HepG2 (cell line): ENCODE data around the gene TCF3. TPM values are rescaled to one million over a fixed set of nuclear protein-coding genes. Genes with fewer than 3 reads are reported as not detected.

ENCODE experiments used
- AGO1 ChIP-seq: fragments of 200-400 bp; formaldehyde crosslinking; IDR thresholded peaks from 2 replicates; pipeline ENCODE4 v1.6.1; 2017; ENCODE audit warnings: mild to moderate bottlenecking, low read depth, low read length, moderate library complexity; ENCODE audit not compliant: poor library complexity, severe bottlenecking
- CENPX ChIP-seq: sonication (generic); formaldehyde crosslinking; IDR thresholded peaks from 2 replicates; pipeline ENCODE4 v1.9.0; 2021; ENCODE audit warnings: mild to moderate bottlenecking, missing genetic modification reagents, moderate library complexity
- CHD2 ChIP-seq: IDR thresholded peaks from 2 replicates; pipeline ENCODE4 v1.6.1; 2011; ENCODE audit warnings: low read depth, low read length, improper control_type of control experiment
- EP300 ChIP-seq, 3 experiments: sonication (generic) in 1 of 3; formaldehyde crosslinking in 1 of 3; IDR thresholded peaks; 2 replicates each; pipeline versions ENCODE4 v1.5.1 to v1.6.1; 2011 to 2020; ENCODE audit warnings: low read depth in 2 of 3, low read length in 2 of 3, borderline replicate concordance in 1 of 3, improper control_type of control experiment in 1 of 3, mild to moderate bottlenecking in 1 of 3, missing genetic modification reagents in 1 of 3, moderate library complexity in 1 of 3
- MXI1 ChIP-seq: IDR thresholded peaks from 3 replicates; pipeline ENCODE4 v1.6.1; 2012; ENCODE audit warnings: low read depth, low read length, inconsistent platforms, borderline replicate concordance
- NFKB2 ChIP-seq: sonication (generic); formaldehyde crosslinking; IDR thresholded peaks from 2 replicates; pipeline ENCODE4 v1.4.0; 2020; ENCODE audit warnings: missing genetic modification reagents, borderline replicate concordance
- NR2F1 ChIP-seq, 2 experiments: fragments of 450-650 bp in 1 of 2; formaldehyde crosslinking in 1 of 2; IDR thresholded peaks; 2 replicates each; pipeline versions ENCODE4 v1.5.0 to v1.6.1; 2016 to 2020; ENCODE audit warnings: mild to moderate bottlenecking in 1 of 2, missing compliant biosample characterization in 1 of 2, missing genetic modification reagents in 1 of 2, moderate library complexity in 1 of 2
- PRDM4 ChIP-seq: sonication (generic); formaldehyde crosslinking; IDR thresholded peaks from 2 replicates; pipeline ENCODE4 v1.9.0; 2021; ENCODE audit warnings: missing genetic modification reagents, borderline replicate concordance
- SMARCE1 ChIP-seq: fragments of 450-650 bp; IDR thresholded peaks from 2 replicates; pipeline ENCODE4 v1.6.1; 2017; ENCODE audit warnings: borderline replicate concordance
- ZEB1 ChIP-seq: IDR thresholded peaks from 2 replicates; pipeline ENCODE4 v1.6.1; 2012; ENCODE audit warnings: mild to moderate bottlenecking, low read depth, inconsistent platforms; ENCODE audit not compliant: insufficient replicate concordance
- ZNF142 ChIP-seq: sonication (generic); formaldehyde crosslinking; IDR thresholded peaks from 2 replicates; pipeline ENCODE4 v1.4.0; 2020; ENCODE audit warnings: missing genetic modification reagents
- ZNF460 ChIP-seq: sonication (generic); formaldehyde crosslinking; IDR thresholded peaks from 2 replicates; pipeline ENCODE4 v1.5.1; 2020; ENCODE audit warnings: missing genetic modification reagents, mild to moderate bottlenecking, borderline replicate concordance
- ZNF607 ChIP-seq: sonication (generic); formaldehyde crosslinking; IDR thresholded peaks from 2 replicates; pipeline ENCODE4 v1.5.1; 2020; ENCODE audit warnings: missing genetic modification reagents, mild to moderate bottlenecking, borderline replicate concordance
- ZNF629 ChIP-seq: sonication (generic); formaldehyde crosslinking; conservative IDR thresholded peaks from 2 replicates; pipeline ENCODE4 v1.5.0; 2020; ENCODE audit warnings: missing genetic modification reagents
- ZNF672 ChIP-seq: sonication (generic); formaldehyde crosslinking; IDR thresholded peaks from 2 replicates; pipeline ENCODE4 v1.8.1; 2022; ENCODE audit warnings: missing genetic modification reagents
- ZNF781 ChIP-seq: sonication (generic); formaldehyde crosslinking; IDR thresholded peaks from 2 replicates; pipeline ENCODE4 v1.5.1; 2020; ENCODE audit warnings: borderline replicate concordance, mild to moderate bottlenecking, missing genetic modification reagents; ENCODE audit errors: not compliant biosample characterization
- ZNF788 ChIP-seq: sonication (generic); formaldehyde crosslinking; IDR thresholded peaks from 2 replicates; pipeline ENCODE4 v1.5.0; 2020; ENCODE audit warnings: mild to moderate bottlenecking, missing genetic modification reagents, borderline replicate concordance
- polyA plus RNA-seq, 8 experiments: library from polyadenylated mRNA; depleted of rRNA in 3 of 8; stranded (reverse) in 7 of 8; unstranded in 1 of 8; fragments of >200 nt; fragmentation: Illumina TruSeq in 4 of 8; extraction: Trizol in 4 of 8; gene quantifications; 2 replicates each; pipeline versions ENCODE4 v1.2.1 to v1.2.3, GENCODE V29; 2011 to 2016; ENCODE audit warnings: low read depth in 4 of 8, missing spikeins in 1 of 8, mixed read lengths in 1 of 8; ENCODE audit not compliant: insufficient read depth in 1 of 8
- total RNA-seq, 5 experiments: library from RNA; depleted of rRNA; stranded (reverse); fragments of >200 nt; fragmentation: Illumina TruSeq; extraction: Trizol; gene quantifications; 2 replicates each; pipeline ENCODE4 v1.2.3, GENCODE V29; 2016; ENCODE audit warnings: low read depth in 1 of 5
- TF ChIP-seq, protein P1 (sequence below): sonication (generic); formaldehyde crosslinking; IDR thresholded peaks from 2 replicates; pipeline ENCODE4 v1.4.0; 2020; ENCODE audit warnings: missing genetic modification reagents, borderline replicate concordance

TCF3 gene
- total and polyA plus RNA-seq, 2 of the 13 experiments (the other 11 are each of a cell fraction or from before 2014, with no cell fraction given), result 51.4 to 53.2 TPM

- TF ChIP-seq EP300 (IDR thresholded peaks at IDR 0.05; ENCODE audit: low read depth in 2 of 2, low read length in 2 of 2), result peak in 1 of 2 experiments; percentile 69; a peak in 1 of 4 replicates
- no peak for TF ChIP-seq EP300 (CRISPR knock-in tag; IDR thresholded peaks at IDR 0.05; ENCODE audit: borderline replicate concordance)
- no peak for TF ChIP-seq ZNF781 (CRISPR knock-in tag)
- no peak for TF ChIP-seq CHD2
- TF ChIP-seq, protein P1, sequence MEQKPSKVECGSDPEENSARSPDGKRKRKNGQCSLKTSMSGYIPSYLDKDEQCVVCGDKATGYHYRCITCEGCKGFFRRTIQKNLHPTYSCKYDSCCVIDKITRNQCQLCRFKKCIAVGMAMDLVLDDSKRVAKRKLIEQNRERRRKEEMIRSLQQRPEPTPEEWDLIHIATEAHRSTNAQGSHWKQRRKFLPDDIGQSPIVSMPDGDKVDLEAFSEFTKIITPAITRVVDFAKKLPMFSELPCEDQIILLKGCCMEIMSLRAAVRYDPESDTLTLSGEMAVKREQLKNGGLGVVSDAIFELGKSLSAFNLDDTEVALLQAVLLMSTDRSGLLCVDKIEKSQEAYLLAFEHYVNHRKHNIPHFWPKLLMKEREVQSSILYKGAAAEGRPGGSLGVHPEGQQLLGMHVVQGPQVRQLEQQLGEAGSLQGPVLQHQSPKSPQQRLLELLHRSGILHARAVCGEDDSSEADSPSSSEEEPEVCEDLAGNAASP, result no peak
- no peak for TF ChIP-seq ZNF142 (CRISPR knock-in tag)
- no peak for TF ChIP-seq NR2F1 (CRISPR knock-in tag; IDR thresholded peaks at IDR 0.05)
- no peak for TF ChIP-seq CENPX (CRISPR knock-in tag)
- no peak for TF ChIP-seq PRDM4 (CRISPR knock-in tag)
- no peak for TF ChIP-seq ZNF672 (CRISPR knock-in tag)
- TF ChIP-seq ZNF460 (CRISPR knock-in tag), result no peak
- TF ChIP-seq ZNF629, result no peak
- peak; percentile 94 for TF ChIP-seq AGO1
- no peak; the same call in 1 of the 2 replicates for TF ChIP-seq ZNF607 (CRISPR knock-in tag)
- TF ChIP-seq MXI1, result peak; percentile 83; the same call in 1 of the 3 replicates
- TF ChIP-seq ZNF788 (CRISPR knock-in tag), result no peak
- TF ChIP-seq ZEB1, result no peak
- TF ChIP-seq NFKB2 (CRISPR knock-in tag), result peak; percentile 29; the same call in 1 of the 2 replicates
- no peak for TF ChIP-seq SMARCE1
These were observed 59.5 kb downstream of the TCF3 start, which contains the start of gene MBD3 (continued) for GRCh38 chr19:1592755-1593500.
